H1 (cell line): ENCODE results near the gene ACP4. TPM values are rescaled to one million over a fixed set of nuclear protein-coding genes. Genes with fewer than 3 reads are reported as not detected.

Source experiments
- CTCF ChIA-PET: fragments of 300-600 bp; sonication (Branson Sonifier 250); formaldehyde crosslinking; loops from one replicate; lab custom pipeline; 2021; ENCODE audit not compliant: partially characterized antibody; lab: Charles Lee
- POLR2A ChIA-PET: fragments of 300-600 bp; sonication (Branson Sonifier 250); formaldehyde crosslinking; loops from one replicate; lab custom pipeline; 2021; ENCODE audit warnings: inconsistent platforms; ENCODE audit not compliant: partially characterized antibody; lab: Charles Lee
- DNase-seq, 2 experiments: peaks; one replicate each; pipeline versions ENCODE4 v3.0.0 to v3.0.0-alpha.2; 2010 to 2022; ENCODE audit warnings: low spot score in 2 of 2, low read depth in 1 of 2, mixed read lengths in 1 of 2
- FAIRE-seq: peaks from 2 replicates; lab custom pipeline; 2011; peaks lifted over from hg19 to GRCh38; lab: Jason Lieb, UNC
- H2AFZ ChIP-seq: 2 replicates; pipeline ENCODE4 v1.8.1; 2012; ENCODE audit warnings: low read length, inconsistent platforms
- H2AK5ac ChIP-seq: 2 replicates; pipeline ENCODE4 v1.6.1; 2013; ENCODE audit warnings: low read depth, low read length
- H2BK120ac ChIP-seq: replicated peaks from 2 replicates; pipeline ENCODE3; 2013; ENCODE audit warnings: low read depth, low read length, inconsistent platforms
- H2BK12ac ChIP-seq: 2 replicates; pipeline ENCODE4 v1.6.1; 2013; ENCODE audit warnings: low read depth, low read length
- H2BK15ac ChIP-seq: 2 replicates; pipeline ENCODE4 v1.6.1; 2013; ENCODE audit warnings: low read length
- H2BK20ac ChIP-seq: 2 replicates; pipeline ENCODE4 v1.6.1; 2013; ENCODE audit warnings: low read length
- H2BK5ac ChIP-seq: 2 replicates; pipeline ENCODE4 v1.6.1; 2013; ENCODE audit warnings: low read depth, low read length
- H3K14ac ChIP-seq: 2 replicates; pipeline ENCODE4 v1.6.1; 2013; ENCODE audit warnings: inconsistent platforms; ENCODE audit not compliant: insufficient read length
- H3K18ac ChIP-seq: 2 replicates; pipeline ENCODE4 v1.6.1; 2013; ENCODE audit warnings: low read length; ENCODE audit errors: extremely low read depth
- H3K23ac ChIP-seq: 2 replicates; pipeline ENCODE4 v1.6.1; 2013; ENCODE audit warnings: inconsistent platforms; ENCODE audit not compliant: insufficient read length
- H3K23me2 ChIP-seq: 2 replicates; pipeline ENCODE4 v1.6.1; 2013; ENCODE audit warnings: low read depth, low read length
- H3K27ac ChIP-seq: 2 replicates; pipeline ENCODE4 v1.6.1; 2011; ENCODE audit warnings: low read depth, low read length, inconsistent platforms
- H3K27me3 ChIP-seq, 4 experiments: replicated peaks in 1 of 4; 1 replicate in 1 of 4; 2 replicates in 3 of 4; pipeline versions ENCODE4 v1.6.1 to v1.8.1; 2011 to 2013; ENCODE audit warnings: low read length in 3 of 4, mild to moderate bottlenecking in 3 of 4, inconsistent platforms in 2 of 4, mixed read lengths in 2 of 4, moderate library complexity in 1 of 4; ENCODE audit not compliant: control insufficient read depth in 3 of 4, insufficient read depth in 3 of 4; ENCODE audit errors: extremely low read depth in 1 of 4
- H3K36me3 ChIP-seq, 4 experiments: 2 replicates each; pipeline versions ENCODE4 v1.6.1 to v1.8.1; 2011 to 2013; ENCODE audit warnings: mild to moderate bottlenecking in 4 of 4, low read length in 3 of 4, moderate library complexity in 2 of 4, control low read depth in 1 of 4, inconsistent platforms in 1 of 4; ENCODE audit not compliant: insufficient read depth in 4 of 4, control insufficient read depth in 2 of 4
- H3K4ac ChIP-seq: replicated peaks from 2 replicates; pipeline ENCODE3; 2013; ENCODE audit warnings: low read length, low read depth, mixed read lengths, inconsistent platforms; ENCODE audit not compliant: insufficient read length
- H3K4me1 ChIP-seq, 4 experiments: replicated peaks in 1 of 4; 1 replicate in 1 of 4; 2 replicates in 3 of 4; pipeline versions ENCODE4 v1.6.1 to v1.8.1; 2011 to 2013; ENCODE audit warnings: low read length in 3 of 4, inconsistent platforms in 2 of 4, mixed read lengths in 1 of 4; ENCODE audit not compliant: insufficient read depth in 4 of 4, control insufficient read depth in 3 of 4
- H3K4me2 ChIP-seq, 2 experiments: 2 replicates each; pipeline versions ENCODE4 v1.6.1 to v1.8.1; 2011 to 2013; ENCODE audit warnings: low read depth in 2 of 2, low read length in 2 of 2, control low read depth in 1 of 2, inconsistent platforms in 1 of 2, mild to moderate bottlenecking in 1 of 2; ENCODE audit not compliant: insufficient read depth in 1 of 2
- H3K4me3 ChIP-seq, 4 experiments: fragments of 200-600, 300-600 bp in 1 of 4; sonication (generic), shearing (Covaris generic), sonication (Bioruptor Twin) in 1 of 4; 2 replicates each; pipeline versions ENCODE4 v1.5.1 to v1.8.1; 2011 to 2016; ENCODE audit warnings: low read length in 4 of 4, low read depth in 3 of 4, control low read depth in 2 of 4, inconsistent platforms in 2 of 4, mild to moderate bottlenecking in 2 of 4, mixed read lengths in 1 of 4, moderate library complexity in 1 of 4; ENCODE audit not compliant: insufficient read depth in 2 of 4; ENCODE audit errors: extremely low read depth in 1 of 4
- H3K56ac ChIP-seq: replicated peaks from 2 replicates; pipeline ENCODE3; 2013; ENCODE audit warnings: low read depth, mild to moderate bottlenecking, mixed read lengths, low read length, inconsistent platforms; ENCODE audit not compliant: insufficient read length
- H3K79me1 ChIP-seq: 2 replicates; pipeline ENCODE4 v1.6.1; 2013; ENCODE audit warnings: low read depth, low read length, control low read depth
- H3K79me2 ChIP-seq, 2 experiments: 2 replicates each; pipeline versions ENCODE4 v1.6.1 to v1.8.1; 2012 to 2013; ENCODE audit warnings: low read length in 2 of 2, mild to moderate bottlenecking in 2 of 2, inconsistent platforms in 1 of 2; ENCODE audit not compliant: insufficient read depth in 2 of 2, control insufficient read depth in 1 of 2
- H3K9ac ChIP-seq, 4 experiments: replicated peaks in 1 of 4; 1 replicate in 1 of 4; 2 replicates in 3 of 4; pipeline versions ENCODE4 v1.6.1 to v1.8.1; 2011 to 2013; ENCODE audit warnings: low read depth in 3 of 4, low read length in 3 of 4, control low read depth in 2 of 4, mild to moderate bottlenecking in 2 of 4, moderate library complexity in 2 of 4, inconsistent platforms in 1 of 4; ENCODE audit errors: extremely low read depth in 1 of 4
- H3K9me3 ChIP-seq, 2 experiments: 2 replicates each; pipeline versions ENCODE4 v1.6.1 to v1.8.1; 2012 to 2013; ENCODE audit warnings: mild to moderate bottlenecking in 2 of 2, moderate library complexity in 2 of 2, control low read depth in 1 of 2, inconsistent platforms in 1 of 2, low read depth in 1 of 2, low read length in 1 of 2, mixed read lengths in 1 of 2; ENCODE audit not compliant: insufficient read depth in 2 of 2
- H4K20me1 ChIP-seq, 2 experiments: replicated peaks in 1 of 2; 2 replicates each; pipeline versions ENCODE3 to v1.8.1; 2011 to 2013; ENCODE audit warnings: inconsistent platforms in 2 of 2, low read length in 2 of 2, mild to moderate bottlenecking in 1 of 2; ENCODE audit not compliant: insufficient read depth in 2 of 2, control insufficient read depth in 1 of 2
- H4K5ac ChIP-seq: 2 replicates; pipeline ENCODE4 v1.6.1; 2013; ENCODE audit warnings: low read length, low read depth, mixed read lengths, inconsistent platforms; ENCODE audit not compliant: insufficient read length
- H4K8ac ChIP-seq: 2 replicates; pipeline ENCODE4 v1.8.0; 2013; ENCODE audit warnings: mild to moderate bottlenecking, moderate library complexity, low read length, inconsistent platforms; ENCODE audit not compliant: insufficient read depth; ENCODE audit errors: extremely low read depth
- H4K91ac ChIP-seq: replicated peaks from 2 replicates; pipeline ENCODE3; 2013; ENCODE audit warnings: low read length, mixed read lengths, inconsistent platforms; ENCODE audit not compliant: insufficient read length
- BACH1 ChIP-seq: IDR thresholded peaks from 2 replicates; pipeline ENCODE4 v1.6.1; 2012; ENCODE audit warnings: low read length, improper control_type of control experiment
- BCL11A ChIP-seq, 2 experiments: IDR thresholded peaks; one replicate each; pipeline ENCODE4 v1.6.1; 2011; ENCODE audit warnings: low read depth in 2 of 2, low read length in 2 of 2, mild to moderate bottlenecking in 2 of 2
- EP300 ChIP-seq, 2 experiments: IDR thresholded peaks; 1 replicate in 1 of 2; 2 replicates in 1 of 2; pipeline ENCODE4 v1.6.1; 2011 to 2012; ENCODE audit warnings: low read depth in 2 of 2, low read length in 2 of 2, mild to moderate bottlenecking in 2 of 2, borderline replicate concordance in 1 of 2, inconsistent platforms in 1 of 2, moderate library complexity in 1 of 2
- GABPA ChIP-seq: IDR thresholded peaks from 2 replicates; pipeline ENCODE4 v1.6.1; 2011; ENCODE audit warnings: mild to moderate bottlenecking, low read length, moderate library complexity, borderline replicate concordance; ENCODE audit not compliant: insufficient read depth
- POU5F1 ChIP-seq: IDR thresholded peaks from 2 replicates; pipeline ENCODE4 v1.6.1; 2011; ENCODE audit warnings: low read depth, mild to moderate bottlenecking, low read length, moderate library complexity
- RBBP5 ChIP-seq: IDR thresholded peaks from 2 replicates; pipeline ENCODE4 v1.7.1; 2012; ENCODE audit warnings: low read depth, mild to moderate bottlenecking, inconsistent platforms, low read length, moderate library complexity, borderline replicate concordance
- SAP30 ChIP-seq: fragments of 300-600 bp; sonication (generic); IDR thresholded peaks from 2 replicates; pipeline ENCODE4 v1.7.1; 2012; ENCODE audit warnings: low read length, moderate library complexity, mild to moderate bottlenecking, inconsistent platforms; ENCODE audit not compliant: insufficient read depth, insufficient replicate concordance
- TAF7 ChIP-seq: optimal IDR thresholded peaks from 2 replicates; pipeline ENCODE3; 2011; ENCODE audit warnings: low read depth, mild to moderate bottlenecking, inconsistent platforms, low read length, moderate library complexity, borderline replicate concordance
- WGBS, 2 experiments: shearing (Covaris generic) in 1 of 2; methylation state at CpG; one replicate each; pipeline versions ENCODE4 v1.1.6 to v1.1.7; 2013 to 2015; ENCODE audit warnings: low lambda C conversion rate in 2 of 2, mixed read lengths in 2 of 2, inconsistent platforms in 1 of 2, low coverage in 1 of 2, missing lambda C conversion rate in 1 of 2; ENCODE audit not compliant: insufficient replicate concordance in 2 of 2, insufficient coverage in 1 of 2, insufficient read length in 1 of 2; ENCODE audit errors: extremely low coverage in 1 of 2, missing lambda C conversion rate in 1 of 2; 5-methylcytosine and 5-hydroxymethylcytosine counted together
- polyA plus RNA-seq, 7 experiments: library from polyadenylated mRNA; depleted of rRNA in 3 of 7; stranded (reverse) in 5 of 7; unstranded in 2 of 7; fragments of >200 nt in 5 of 7; fragments of 200-250 nt in 2 of 7; gene quantifications; 1 replicate in 5 of 7; 2 replicates in 1 of 7; 4 replicates in 1 of 7; pipeline versions ENCODE4 v1.2.1 to v1.2.3, GENCODE V29; 2011 to 2013; ENCODE audit warnings: missing spikeins in 2 of 7, mixed read lengths in 2 of 7
- total RNA-seq: library from RNA; stranded (reverse); fragmentation: NEBNext Ultra II Directional; extraction: Animal tissue kit (Norgen Biotek cat#: 25700); gene quantifications from 2 replicates; pipeline ENCODE4 v1.2.1, GENCODE V29; 2021
- TF ChIP-seq, protein P1 (sequence below), 3 experiments: IDR thresholded peaks; 1 replicate in 2 of 3; 2 replicates in 1 of 3; pipeline versions ENCODE4 v1.5.1 to v1.6.1; 2011; ENCODE audit warnings: low read length in 3 of 3, mild to moderate bottlenecking in 3 of 3, inconsistent platforms in 2 of 3, low read depth in 1 of 3, moderate library complexity in 1 of 3; ENCODE audit not compliant: insufficient read depth in 1 of 3; ENCODE audit errors: control extremely low read depth in 1 of 3
- TF ChIP-seq, protein P2 (sequence below): IDR thresholded peaks from 2 replicates; pipeline ENCODE4 v1.6.1; 2011; ENCODE audit warnings: low read depth, mild to moderate bottlenecking, low read length; ENCODE audit not compliant: insufficient read depth

ACP4 gene
- total and polyA plus RNA-seq, 2 of the 8 experiments (the other 6 are each of a cell fraction or from before 2014, with no cell fraction given) = not detected

DNA sequence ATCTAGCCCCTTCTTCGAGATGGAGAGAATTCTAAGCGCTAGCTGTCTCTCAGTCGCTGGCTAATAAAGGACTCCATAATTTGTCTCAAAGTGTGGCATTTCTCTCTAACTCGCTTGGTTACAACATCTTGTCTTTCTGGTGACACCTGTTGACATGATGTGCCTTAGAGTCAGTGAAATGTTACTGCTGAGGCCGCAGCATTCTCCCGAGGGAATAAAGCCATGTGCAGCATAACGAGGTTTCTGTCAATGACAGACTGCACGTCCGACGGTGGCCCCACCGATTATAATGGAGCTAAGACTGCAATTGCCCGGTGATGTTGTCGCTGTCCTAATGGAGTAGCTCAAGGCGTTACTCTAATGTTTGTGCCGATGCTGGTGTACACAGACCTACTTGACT lies 40.2 kb upstream of the ACP4 start:
- H4K91ac ChIP-seq = no peak overlapping the region
- H3K79me2 ChIP-seq = no peaks in the 10 kb centered on the region
- no peak overlapping the region for H2BK12ac ChIP-seq
- no peak overlapping the region for H3K4ac ChIP-seq
- no peak overlapping the region for H2AK5ac ChIP-seq
- H2BK15ac ChIP-seq = no peak overlapping the region
- H3K56ac ChIP-seq = no peak overlapping the region
- no peak overlapping the region for H4K5ac ChIP-seq
- no peak overlapping the region for H4K8ac ChIP-seq
- no peaks in the 10 kb centered on the region for H3K4me1 ChIP-seq
- H3K9me3 ChIP-seq = no peaks in the 10 kb centered on the region
- H3K18ac ChIP-seq = no peak overlapping the region
- no peak overlapping the region for H3K14ac ChIP-seq
- H3K4me2 ChIP-seq = no peak overlapping the region
- no peaks in the 10 kb centered on the region for H3K36me3 ChIP-seq
- H3K79me1 ChIP-seq = no peaks in the 10 kb centered on the region
- WGBS, 2 experiments = 85% methylated on average over 15 of the region's 15 CpGs; no CpG with 5 or more reads in 1 of the 2 experiments
- no peak overlapping the region for H2BK5ac ChIP-seq
- H2BK120ac ChIP-seq = no peak overlapping the region
- no peak for DNase-seq
- H3K23me2 ChIP-seq = no peaks in the 10 kb centered on the region
- H2BK20ac ChIP-seq = no peak overlapping the region
- H3K27ac ChIP-seq = no peak overlapping the region
- no peak overlapping the region for H2AFZ ChIP-seq
- FAIRE-seq = no peak
- ChIA-PET CTCF (interaction anchor here (0.6 to 0.9 kb wide), 2 partner anchors 23 to 259 kb away, joined by 3 read pairs; no protein-coding TSS in a partner anchor), POLR2A (interaction anchor here (1.2 kb wide), 1 partner anchor 44 kb away, joined by 3 read pairs; no protein-coding TSS in a partner anchor)
- peaks cover 0 to 1% (median 0%) of the 10 kb centered on the region in 4 experiments; a peak in 1 of 7 replicates for H3K27me3 ChIP-seq
- H3K9ac ChIP-seq = no peak overlapping the region
- H4K20me1 ChIP-seq = no peaks in the 10 kb centered on the region
- no peak overlapping the region for H3K4me3 ChIP-seq
- H3K23ac ChIP-seq = no peak overlapping the region
- TF ChIP-seq EP300 (IDR thresholded peaks at IDR 0.05; ENCODE audit: borderline replicate concordance in 1 of 2, low read depth in 2 of 2, low read length in 2 of 2) (no peak), RBBP5 (no peak), BCL11A (IDR thresholded peaks at IDR 0.05; ENCODE audit: low read depth in 2 of 2, low read length in 2 of 2) (no peak), GABPA (no peak), TAF7 (no peak), POU5F1 (no peak), BACH1 (no peak), SAP30 (no peak)
- TF ChIP-seq, protein P1, sequence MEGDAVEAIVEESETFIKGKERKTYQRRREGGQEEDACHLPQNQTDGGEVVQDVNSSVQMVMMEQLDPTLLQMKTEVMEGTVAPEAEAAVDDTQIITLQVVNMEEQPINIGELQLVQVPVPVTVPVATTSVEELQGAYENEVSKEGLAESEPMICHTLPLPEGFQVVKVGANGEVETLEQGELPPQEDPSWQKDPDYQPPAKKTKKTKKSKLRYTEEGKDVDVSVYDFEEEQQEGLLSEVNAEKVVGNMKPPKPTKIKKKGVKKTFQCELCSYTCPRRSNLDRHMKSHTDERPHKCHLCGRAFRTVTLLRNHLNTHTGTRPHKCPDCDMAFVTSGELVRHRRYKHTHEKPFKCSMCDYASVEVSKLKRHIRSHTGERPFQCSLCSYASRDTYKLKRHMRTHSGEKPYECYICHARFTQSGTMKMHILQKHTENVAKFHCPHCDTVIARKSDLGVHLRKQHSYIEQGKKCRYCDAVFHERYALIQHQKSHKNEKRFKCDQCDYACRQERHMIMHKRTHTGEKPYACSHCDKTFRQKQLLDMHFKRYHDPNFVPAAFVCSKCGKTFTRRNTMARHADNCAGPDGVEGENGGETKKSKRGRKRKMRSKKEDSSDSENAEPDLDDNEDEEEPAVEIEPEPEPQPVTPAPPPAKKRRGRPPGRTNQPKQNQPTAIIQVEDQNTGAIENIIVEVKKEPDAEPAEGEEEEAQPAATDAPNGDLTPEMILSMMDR (IDR thresholded peaks at IDR 0.05; ENCODE audit: control extremely low read depth in 1 of 3, insufficient read depth in 1 of 3, low read depth in 1 of 3, low read length in 3 of 3) = no peak
- TF ChIP-seq, protein P2, sequence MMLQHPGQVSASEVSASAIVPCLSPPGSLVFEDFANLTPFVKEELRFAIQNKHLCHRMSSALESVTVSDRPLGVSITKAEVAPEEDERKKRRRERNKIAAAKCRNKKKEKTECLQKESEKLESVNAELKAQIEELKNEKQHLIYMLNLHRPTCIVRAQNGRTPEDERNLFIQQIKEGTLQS = no peak
